Mesenchymal stem cell (in vitro differentiated cells and primary cell): ENCODE results near the gene HYAL2.

Experiments used
- DNase-seq: peaks from one replicate; pipeline ENCODE4 v3.0.0-alpha.2; 2013
- H2AFZ ChIP-seq: one replicate; pipeline ENCODE4 v1.6.1; 2013; ENCODE audit warnings: low read depth, mild to moderate bottlenecking, control low read depth, inconsistent platforms, low read length, moderate library complexity
- H2AK5ac ChIP-seq: 2 replicates; pipeline ENCODE4 v1.6.1; 2013; ENCODE audit warnings: low read length, moderate library complexity, mild to moderate bottlenecking, inconsistent platforms; ENCODE audit not compliant: severe bottlenecking
- H2BK120ac ChIP-seq: one replicate; pipeline ENCODE4 v1.6.1; 2013; ENCODE audit warnings: low read depth, mild to moderate bottlenecking, inconsistent platforms, low read length, moderate library complexity
- H2BK12ac ChIP-seq, 2 experiments: one replicate each; pipeline ENCODE4 v1.6.1; 2013; ENCODE audit warnings: inconsistent platforms in 2 of 2, low read length in 2 of 2, mild to moderate bottlenecking in 2 of 2, moderate library complexity in 2 of 2, control low read depth in 1 of 2
- H2BK15ac ChIP-seq: one replicate; pipeline ENCODE4 v1.6.1; 2013; ENCODE audit warnings: mild to moderate bottlenecking, low read depth, inconsistent platforms; ENCODE audit not compliant: poor library complexity, severe bottlenecking
- H2BK5ac ChIP-seq: 2 replicates; pipeline ENCODE4 v1.6.1; 2013; ENCODE audit warnings: low read depth, mild to moderate bottlenecking, low read length, control low read depth, inconsistent platforms; ENCODE audit not compliant: poor library complexity, severe bottlenecking
- H3K14ac ChIP-seq, 2 experiments: one replicate each; pipeline ENCODE4 v1.6.1; 2013; ENCODE audit warnings: inconsistent platforms in 2 of 2, low read length in 2 of 2, control low read depth in 1 of 2, mild to moderate bottlenecking in 1 of 2, moderate library complexity in 1 of 2
- H3K18ac ChIP-seq, 2 experiments: one replicate each; pipeline ENCODE4 v1.6.1; 2013; ENCODE audit warnings: inconsistent platforms in 2 of 2, low read length in 2 of 2, control low read depth in 1 of 2, low read depth in 1 of 2, mild to moderate bottlenecking in 1 of 2
- H3K23ac ChIP-seq, 2 experiments: one replicate each; pipeline ENCODE4 v1.6.1; 2013; ENCODE audit warnings: inconsistent platforms in 2 of 2, low read length in 2 of 2, mild to moderate bottlenecking in 2 of 2, moderate library complexity in 2 of 2, control low read depth in 1 of 2
- H3K27ac ChIP-seq: 2 replicates; pipeline ENCODE4 v1.5.1; 2013; ENCODE audit warnings: mild to moderate bottlenecking, moderate library complexity, low read length, control low read depth, inconsistent platforms; ENCODE audit not compliant: poor library complexity, severe bottlenecking
- H3K27me3 ChIP-seq, 2 experiments: 2 replicates each; pipeline versions ENCODE4 v1.6.1 to v1.7.0; 2013; ENCODE audit warnings: low read length in 2 of 2, mild to moderate bottlenecking in 2 of 2, moderate library complexity in 2 of 2, control low read depth in 1 of 2, inconsistent platforms in 1 of 2; ENCODE audit not compliant: control insufficient read depth in 1 of 2, insufficient read depth in 1 of 2
- H3K36me3 ChIP-seq, 2 experiments: 2 replicates each; pipeline versions ENCODE4 v1.6.1 to v1.7.0; 2013; ENCODE audit warnings: low read length in 2 of 2, control low read depth in 1 of 2, inconsistent platforms in 1 of 2, low read depth in 1 of 2, mild to moderate bottlenecking in 1 of 2; ENCODE audit not compliant: insufficient read depth in 2 of 2, control insufficient read depth in 1 of 2
- H3K4ac ChIP-seq, 2 experiments: one replicate each; pipeline ENCODE4 v1.6.1; 2013; ENCODE audit warnings: inconsistent platforms in 2 of 2, low read length in 2 of 2, mild to moderate bottlenecking in 2 of 2, moderate library complexity in 2 of 2, control low read depth in 1 of 2, low read depth in 1 of 2
- H3K4me1 ChIP-seq: 2 replicates; pipeline ENCODE4 v1.6.1; 2013; ENCODE audit warnings: low read depth, low read length, control low read depth; ENCODE audit not compliant: control insufficient read depth, insufficient read depth
- H3K4me2 ChIP-seq: 2 replicates; pipeline ENCODE4 v1.6.1; 2013; ENCODE audit warnings: low read length, mild to moderate bottlenecking, inconsistent platforms; ENCODE audit not compliant: poor library complexity, severe bottlenecking
- H3K4me3 ChIP-seq, 2 experiments: 2 replicates each; pipeline versions ENCODE4 v1.5.1 to v1.7.0; 2013; ENCODE audit warnings: low read length in 2 of 2, mild to moderate bottlenecking in 2 of 2, control low read depth in 1 of 2, low read depth in 1 of 2; ENCODE audit not compliant: insufficient read depth in 1 of 2
- H3K79me1 ChIP-seq: replicated peaks from 2 replicates; pipeline ENCODE4 v1.6.1; 2013; ENCODE audit warnings: mild to moderate bottlenecking, control low read depth, low read length, inconsistent platforms; ENCODE audit not compliant: poor library complexity, severe bottlenecking
- H3K9ac ChIP-seq: 2 replicates; pipeline ENCODE4 v1.7.0; 2013; ENCODE audit warnings: mild to moderate bottlenecking, low read length, moderate library complexity
- H3K9me3 ChIP-seq: 2 replicates; pipeline ENCODE4 v1.7.0; 2013; ENCODE audit warnings: mild to moderate bottlenecking, low read length; ENCODE audit not compliant: control insufficient read depth
- H4K8ac ChIP-seq: one replicate; pipeline ENCODE4 v1.6.1; 2013; ENCODE audit warnings: inconsistent platforms, mild to moderate bottlenecking, low read length, moderate library complexity
- H4K91ac ChIP-seq: one replicate; pipeline ENCODE4 v1.6.1; 2013; ENCODE audit warnings: mild to moderate bottlenecking, low read length, inconsistent platforms
- WGBS: methylation state at CpG from one replicate; pipeline ENCODE4 v1.1.7; 2013; ENCODE audit warnings: mixed read lengths; 5-methylcytosine and 5-hydroxymethylcytosine counted together

Gene HYAL2

DNA sequence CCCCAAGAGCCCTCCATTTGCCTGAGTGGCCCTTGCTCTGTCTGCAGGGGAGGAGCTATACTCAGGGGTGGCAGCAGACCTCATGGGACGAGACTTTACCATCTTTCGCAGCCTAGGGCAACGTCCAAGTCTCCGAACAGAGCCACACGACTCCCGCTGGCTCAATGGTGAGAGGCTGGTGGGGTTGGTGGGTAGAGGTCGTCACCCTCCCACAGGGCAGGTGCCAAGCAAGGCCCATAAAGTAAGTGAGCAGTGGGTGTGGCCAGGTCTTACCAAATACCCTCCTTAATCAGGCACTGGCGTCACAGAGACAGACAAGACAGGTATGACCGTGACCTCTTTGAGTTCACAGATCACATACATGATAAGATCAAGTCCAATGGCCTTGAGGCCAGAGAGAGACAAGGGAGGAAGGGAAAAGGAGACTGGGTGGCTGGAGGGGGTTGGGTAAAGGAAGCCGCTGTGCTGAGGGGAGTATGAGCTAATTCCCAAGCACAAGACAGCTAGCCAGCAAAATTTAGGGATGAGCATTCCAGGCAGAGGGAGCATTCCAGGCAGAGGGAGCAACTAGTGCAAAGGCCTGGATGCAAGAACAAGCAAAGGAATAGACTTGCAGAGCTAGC is 51.1 kb downstream of the HYAL2 start:
- no peak overlapping the region for H3K4ac ChIP-seq
- no peak overlapping the region for H3K9ac ChIP-seq
- WGBS, result 93% methylated on average over 8 of the region's 10 CpGs
- no peak overlapping the region for H4K8ac ChIP-seq
- no peak overlapping the region for H2BK120ac ChIP-seq
- no peak overlapping the region for H3K18ac ChIP-seq
- no peak overlapping the region for H3K14ac ChIP-seq
- no peaks in the 10 kb centered on the region for H3K79me1 ChIP-seq
- H4K91ac ChIP-seq, result peak overlapping the region; percentile 9
- no peak overlapping the region for H2AFZ ChIP-seq
- H3K4me2 ChIP-seq, result no peak overlapping the region
- no peak overlapping the region for H2BK5ac ChIP-seq
- H3K4me3 ChIP-seq, result no peak overlapping the region
- H2BK15ac ChIP-seq, result peak overlapping the region; percentile 12
- no peak overlapping the region for H3K27ac ChIP-seq
- H2AK5ac ChIP-seq, result peak overlapping the region; percentile 1
- peaks cover 0 to 4% of the 10 kb centered on the region in 2 experiments for H3K36me3 ChIP-seq
- H3K23ac ChIP-seq, result no peak overlapping the region
- H3K4me1 ChIP-seq, result peaks cover 67% of the 10 kb centered on the region
- no peak for DNase-seq
- H2BK12ac ChIP-seq, result no peak overlapping the region
- no peaks in the 10 kb centered on the region for H3K9me3 ChIP-seq
- peaks cover 21 to 25% of the 10 kb centered on the region in 2 experiments for H3K27me3 ChIP-seq

DNA sequence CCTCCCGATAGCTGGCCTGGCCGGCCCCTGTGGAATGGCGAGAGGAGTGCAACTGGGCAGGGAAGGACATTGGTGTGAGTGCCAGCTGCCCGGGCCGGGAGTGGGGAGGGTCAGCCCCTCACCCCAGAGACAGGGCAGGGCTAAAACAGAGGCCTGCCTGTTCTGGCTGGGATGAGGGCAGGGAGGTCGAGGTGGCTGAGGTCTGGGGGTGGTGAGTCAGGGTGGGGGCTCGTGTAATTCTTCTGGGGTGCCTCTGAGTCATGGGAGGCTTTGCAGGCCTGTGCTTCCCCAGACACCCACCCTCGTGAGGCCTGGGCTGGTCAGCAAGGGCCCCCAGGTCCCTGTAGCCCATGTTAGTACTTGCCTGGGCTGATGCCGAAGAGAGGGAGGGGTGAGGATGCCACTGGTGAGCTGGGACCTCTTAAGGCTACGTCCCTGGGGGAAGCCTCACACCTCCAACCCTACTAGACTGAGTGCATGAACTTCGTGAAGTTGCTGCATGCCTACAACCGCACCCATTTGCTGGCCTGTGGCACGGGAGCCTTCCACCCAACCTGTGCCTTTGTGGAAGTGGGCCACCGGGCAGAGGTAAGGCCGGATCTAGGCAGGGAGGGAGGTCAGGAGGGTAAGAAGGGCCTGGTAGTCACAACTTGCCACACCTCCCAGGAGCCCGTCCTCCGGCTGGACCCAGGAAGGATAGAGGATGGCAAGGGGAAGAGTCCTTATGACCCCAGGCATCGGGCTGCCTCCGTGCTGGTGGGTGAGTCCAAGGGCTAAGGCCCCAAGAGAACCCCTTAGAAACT is 51.9 kb downstream of the HYAL2 start:
- 86% methylated on average over 19 of the region's 19 CpGs for WGBS

DNA sequence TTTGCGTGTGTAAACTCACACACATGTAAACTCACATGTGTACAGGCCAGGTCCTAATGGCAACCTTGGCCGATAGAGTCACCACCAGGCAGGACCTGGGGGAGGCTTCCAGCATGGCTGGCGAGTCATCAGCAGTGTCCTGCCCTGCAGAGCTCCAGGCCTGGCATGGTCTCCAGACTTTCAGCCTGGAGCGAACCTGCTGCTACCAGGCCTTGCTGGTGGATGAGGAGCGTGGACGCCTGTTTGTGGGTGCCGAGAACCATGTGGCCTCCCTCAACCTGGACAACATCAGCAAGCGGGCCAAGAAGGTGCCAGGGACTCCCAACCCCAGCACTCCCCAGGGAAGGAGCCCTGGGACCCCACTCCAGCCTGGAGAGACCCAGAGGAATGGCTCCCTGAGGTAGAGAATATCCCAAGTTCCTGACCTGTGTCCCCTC is 52.5 kb downstream of the HYAL2 start:
- Histone ChIP-seq H3K4me1 (peaks cover 73% of the 10 kb centered on the region), H3K4ac (peak overlapping the region in 1 of 2 experiments; percentile 22), H3K9me3 (no peaks in the 10 kb centered on the region), H2BK5ac (no peak overlapping the region), H2BK15ac (no peak overlapping the region), H3K27ac (no peak overlapping the region), H3K18ac (peak overlapping the region in 1 of 2 experiments; percentile 61), H4K8ac (no peak overlapping the region), H3K4me2 (no peak overlapping the region), H3K23ac (peak overlapping the region in 1 of 2 experiments; percentile 75), H3K4me3 (no peak overlapping the region), H3K36me3 (no peaks in the 10 kb centered on the region), H4K91ac (peak overlapping the region; percentile 5), H2BK12ac (peak overlapping the region in 1 of 2 experiments; percentile 37), H2AFZ (no peak overlapping the region), H2AK5ac (peak overlapping the region; percentile 23), H2BK120ac (no peak overlapping the region), H3K79me1 (no peaks in the 10 kb centered on the region), H3K14ac (peak overlapping the region in 1 of 2 experiments; percentile 68), H3K9ac (no peak overlapping the region), H3K27me3 (peaks cover 13 to 16% of the 10 kb centered on the region in 2 experiments)
- 91% methylated on average over 8 of the region's 8 CpGs for WGBS
- peak; percentile 42 for DNase-seq

More for the DNA sequence above, 51.9 kb downstream of the HYAL2 start:
- H3K23ac ChIP-seq, result peak overlapping the region in 1 of 2 experiments; percentile 27
- no peak overlapping the region for H3K4me2 ChIP-seq
- no peaks in the 10 kb centered on the region for H3K36me3 ChIP-seq
- no peak overlapping the region for H3K14ac ChIP-seq
- H2AK5ac ChIP-seq, result peak overlapping the region; percentile 56
- peak overlapping the region in 1 of 2 experiments; percentile 22 for H3K4ac ChIP-seq
- no peak overlapping the region for H3K4me3 ChIP-seq
- H4K91ac ChIP-seq, result peak overlapping the region; percentile 5
- H2BK12ac ChIP-seq, result peak overlapping the region in 1 of 2 experiments; percentile 45
- H3K18ac ChIP-seq, result peak overlapping the region in 1 of 2 experiments; percentile 38
- H3K9me3 ChIP-seq, result no peaks in the 10 kb centered on the region
- no peak overlapping the region for H2AFZ ChIP-seq
- no peak overlapping the region for H4K8ac ChIP-seq
- H3K9ac ChIP-seq, result no peak overlapping the region
- H2BK120ac ChIP-seq, result no peak overlapping the region
- H2BK5ac ChIP-seq, result no peak overlapping the region
- H3K27me3 ChIP-seq, result peaks cover 20 to 21% of the 10 kb centered on the region in 2 experiments
- no peaks in the 10 kb centered on the region for H3K79me1 ChIP-seq
- no peak overlapping the region for H3K27ac ChIP-seq
- DNase-seq, result no peak
- H3K4me1 ChIP-seq, result peaks cover 73% of the 10 kb centered on the region
- H2BK15ac ChIP-seq, result no peak overlapping the region

DNA sequence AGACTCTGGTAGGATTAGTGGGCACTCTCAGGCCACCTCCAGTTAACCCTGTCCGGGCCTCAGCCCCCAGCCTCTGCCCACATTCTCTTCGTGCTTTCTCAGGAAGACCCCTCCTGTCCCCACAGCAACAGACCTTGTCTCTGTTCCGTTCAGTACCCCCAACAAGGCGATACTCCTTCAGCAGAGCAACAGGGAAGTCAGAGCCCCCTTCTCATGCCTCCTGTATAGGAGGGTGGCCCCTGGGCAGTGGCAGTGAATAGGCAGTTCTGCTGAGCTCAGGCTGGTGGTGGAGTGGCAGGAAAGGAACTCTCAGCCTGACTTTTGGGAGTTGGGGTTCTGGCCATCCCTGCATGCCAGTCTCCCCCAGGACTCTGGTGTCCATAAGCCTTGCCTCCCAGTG is 53.1 kb downstream of the HYAL2 start:
- no peaks in the 10 kb centered on the region for H3K9me3 ChIP-seq
- H3K79me1 ChIP-seq, result no peaks in the 10 kb centered on the region
- H3K23ac ChIP-seq, result no peak overlapping the region
- peaks cover 8 to 14% of the 10 kb centered on the region in 2 experiments for H3K27me3 ChIP-seq
- no peak overlapping the region for H4K8ac ChIP-seq
- peak overlapping the region; percentile 12 for H4K91ac ChIP-seq
- H2BK120ac ChIP-seq, result no peak overlapping the region
- no peak overlapping the region for H2BK12ac ChIP-seq
- H3K4me1 ChIP-seq, result peaks cover 71% of the 10 kb centered on the region
- H2AK5ac ChIP-seq, result peak overlapping the region; percentile 24
- H3K4me2 ChIP-seq, result no peak overlapping the region
- no peak overlapping the region for H3K9ac ChIP-seq
- H3K14ac ChIP-seq, result peak overlapping the region in 1 of 2 experiments; percentile 15
- H2BK15ac ChIP-seq, result no peak overlapping the region
- WGBS, result 96% methylated on average over 4 of the region's 4 CpGs
- DNase-seq, result no peak
- no peak overlapping the region for H2BK5ac ChIP-seq
- no peak overlapping the region for H3K27ac ChIP-seq
- peak overlapping the region in 1 of 2 experiments; percentile 38 for H3K18ac ChIP-seq
- H2AFZ ChIP-seq, result no peak overlapping the region
- no peaks in the 10 kb centered on the region for H3K36me3 ChIP-seq
- H3K4ac ChIP-seq, result no peak overlapping the region
- H3K4me3 ChIP-seq, result no peak overlapping the region
